NB4 (cell line): ENCODE measurements around the gene ARHGAP22.

Experiments
- MAX ChIP-seq: IDR thresholded peaks from 2 replicates; pipeline ENCODE4 v1.6.1; 2011; ENCODE audit warnings: low read depth, low read length
- MYC ChIP-seq: IDR thresholded peaks from 2 replicates; pipeline ENCODE4 v1.6.1; 2011; ENCODE audit warnings: low read depth, low read length
- POLR2A ChIP-seq: IDR thresholded peaks from 2 replicates; pipeline ENCODE4 v1.6.1; 2011; ENCODE audit warnings: mild to moderate bottlenecking; ENCODE audit not compliant: insufficient read length; ENCODE audit errors: extremely low read depth
- TF ChIP-seq, protein P1 (sequence below): IDR thresholded peaks from one replicate; pipeline ENCODE4 v1.5.1; 2012; ENCODE audit warnings: low read depth, low read length

GRCh38 chr10:48511875-48512231 is 93.0 kb downstream of the ARHGAP22 start:
- TF ChIP-seq POLR2A (no peak), MAX (no peak), MYC (no peak)
- TF ChIP-seq, protein P1, sequence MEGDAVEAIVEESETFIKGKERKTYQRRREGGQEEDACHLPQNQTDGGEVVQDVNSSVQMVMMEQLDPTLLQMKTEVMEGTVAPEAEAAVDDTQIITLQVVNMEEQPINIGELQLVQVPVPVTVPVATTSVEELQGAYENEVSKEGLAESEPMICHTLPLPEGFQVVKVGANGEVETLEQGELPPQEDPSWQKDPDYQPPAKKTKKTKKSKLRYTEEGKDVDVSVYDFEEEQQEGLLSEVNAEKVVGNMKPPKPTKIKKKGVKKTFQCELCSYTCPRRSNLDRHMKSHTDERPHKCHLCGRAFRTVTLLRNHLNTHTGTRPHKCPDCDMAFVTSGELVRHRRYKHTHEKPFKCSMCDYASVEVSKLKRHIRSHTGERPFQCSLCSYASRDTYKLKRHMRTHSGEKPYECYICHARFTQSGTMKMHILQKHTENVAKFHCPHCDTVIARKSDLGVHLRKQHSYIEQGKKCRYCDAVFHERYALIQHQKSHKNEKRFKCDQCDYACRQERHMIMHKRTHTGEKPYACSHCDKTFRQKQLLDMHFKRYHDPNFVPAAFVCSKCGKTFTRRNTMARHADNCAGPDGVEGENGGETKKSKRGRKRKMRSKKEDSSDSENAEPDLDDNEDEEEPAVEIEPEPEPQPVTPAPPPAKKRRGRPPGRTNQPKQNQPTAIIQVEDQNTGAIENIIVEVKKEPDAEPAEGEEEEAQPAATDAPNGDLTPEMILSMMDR, result no peak
